Heart left ventricle (tissue), 13 donors: ENCODE results near the gene BORCS5.

Source experiments
- POLR2A ChIP-seq, 2 donors: fragments of 450-650 bp; IDR thresholded peaks; one replicate each; pipeline ENCODE4 v1.6.1; 2017; ENCODE audit warnings: antibody characterized with exemption in 2 of 2, mild to moderate bottlenecking in 2 of 2, moderate library complexity in 2 of 2
- TF ChIP-seq, protein P1 (sequence below), 12 donors: fragments of 200-600 bp; sonication (generic) in 4 of 12; IDR thresholded peaks; one replicate each; pipeline versions ENCODE4 v1.5.0 to v1.8.0; 2018 to 2022; ENCODE audit warnings: antibody characterized with exemption in 12 of 12, mild to moderate bottlenecking in 5 of 12
- donor health status: ischemic (EF 13 %, LVEDD 7.1; RV severe dilation, severe dysfunction).
- donor health status: DM: no; HTN: yes; CAD: no.
- donor health status: DM: no; HTN: no; CAD: no.
- donor health status: ischemic (EF 25% LVEDD 6.9; RV normal size, moderate dysfunction).
- donor health status: ischemic (EF 25% LVEDD 5.7; RV mildly dilated, moderate dysfunction).
- donor health status: ischemic (EF 35%, LVEDD 5.7; RV mildly dilated, moderate dysfunction).
- donor health status: nonischemic (EF 11% LVEDD 7.7; RV severe dilation, severe dysfunction).
- donor health status: DM: yes; HTN: yes; CAD: no.
- donor health status: PGD.
- donor health status: ischemic (EF 29% LVEDD 5.4; RV normal size, mild dysfunction).
- donor health status: nonischemic (EF 23%, LVEDD 6.1; RV moderate dilation, normal function).

DNA sequence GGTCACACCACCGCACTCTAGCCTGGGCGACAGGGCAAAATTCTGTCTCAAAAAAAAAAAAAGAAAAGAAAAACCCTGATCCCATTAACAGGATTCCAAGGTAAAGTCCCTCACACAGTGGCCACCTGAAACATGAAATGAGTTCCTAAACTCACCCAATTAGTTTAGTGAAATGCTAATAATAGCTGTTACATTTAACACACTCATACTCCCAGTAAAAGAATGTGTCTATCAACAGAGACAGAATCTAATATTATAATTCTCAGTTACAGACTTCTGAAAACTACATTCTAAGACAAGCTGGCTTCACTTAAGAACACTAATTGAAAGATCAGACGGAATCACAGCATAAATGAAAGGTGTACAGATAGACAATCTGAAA is 161.6 kb downstream of the BORCS5 start:
- TF ChIP-seq, protein P1, sequence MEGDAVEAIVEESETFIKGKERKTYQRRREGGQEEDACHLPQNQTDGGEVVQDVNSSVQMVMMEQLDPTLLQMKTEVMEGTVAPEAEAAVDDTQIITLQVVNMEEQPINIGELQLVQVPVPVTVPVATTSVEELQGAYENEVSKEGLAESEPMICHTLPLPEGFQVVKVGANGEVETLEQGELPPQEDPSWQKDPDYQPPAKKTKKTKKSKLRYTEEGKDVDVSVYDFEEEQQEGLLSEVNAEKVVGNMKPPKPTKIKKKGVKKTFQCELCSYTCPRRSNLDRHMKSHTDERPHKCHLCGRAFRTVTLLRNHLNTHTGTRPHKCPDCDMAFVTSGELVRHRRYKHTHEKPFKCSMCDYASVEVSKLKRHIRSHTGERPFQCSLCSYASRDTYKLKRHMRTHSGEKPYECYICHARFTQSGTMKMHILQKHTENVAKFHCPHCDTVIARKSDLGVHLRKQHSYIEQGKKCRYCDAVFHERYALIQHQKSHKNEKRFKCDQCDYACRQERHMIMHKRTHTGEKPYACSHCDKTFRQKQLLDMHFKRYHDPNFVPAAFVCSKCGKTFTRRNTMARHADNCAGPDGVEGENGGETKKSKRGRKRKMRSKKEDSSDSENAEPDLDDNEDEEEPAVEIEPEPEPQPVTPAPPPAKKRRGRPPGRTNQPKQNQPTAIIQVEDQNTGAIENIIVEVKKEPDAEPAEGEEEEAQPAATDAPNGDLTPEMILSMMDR (IDR thresholded peaks at IDR 0.05) = no peak
- no peak for TF ChIP-seq POLR2A (IDR thresholded peaks at IDR 0.05)
